Liver (tissue), 9 donors: ENCODE measurements around the gene RPTOR. TPM values are rescaled to one million over a fixed set of nuclear protein-coding genes. Genes with fewer than 3 reads are reported as not detected.

Source experiments
- DNase-seq: peaks from one replicate; pipeline ENCODE4 v3.0.0-alpha.2; 2017; ENCODE audit warnings: low spot score
- H3K27ac ChIP-seq, 2 donors: one replicate each; pipeline ENCODE4 v1.7.0; 2013; ENCODE audit warnings: inconsistent platforms in 2 of 2, low read length in 2 of 2, control low read depth in 1 of 2, low read depth in 1 of 2, mild to moderate bottlenecking in 1 of 2
- H3K27me3 ChIP-seq, 4 donors: one replicate each; pipeline versions ENCODE4 v1.6.1 to v1.7.0; 2013; ENCODE audit warnings: low read length in 3 of 4, inconsistent platforms in 1 of 4, mild to moderate bottlenecking in 1 of 4, moderate library complexity in 1 of 4; ENCODE audit not compliant: control insufficient read depth in 4 of 4, insufficient read depth in 4 of 4
- H3K36me3 ChIP-seq, 4 donors: one replicate each; pipeline versions ENCODE4 v1.6.1 to v1.7.0; 2013; ENCODE audit warnings: low read length in 3 of 4, mild to moderate bottlenecking in 3 of 4, low read depth in 1 of 4, moderate library complexity in 1 of 4; ENCODE audit not compliant: control insufficient read depth in 4 of 4, insufficient read depth in 3 of 4
- H3K4me1 ChIP-seq, 4 donors: one replicate each; pipeline versions ENCODE4 v1.6.1 to v1.7.0; 2013; ENCODE audit warnings: low read length in 3 of 4, mild to moderate bottlenecking in 3 of 4, moderate library complexity in 1 of 4; ENCODE audit not compliant: control insufficient read depth in 4 of 4, insufficient read depth in 4 of 4
- H3K4me3 ChIP-seq, 3 donors: one replicate each; pipeline versions ENCODE4 v1.6.1 to v1.7.0; 2013; ENCODE audit warnings: low read length in 3 of 3, control low read depth in 1 of 3, low read depth in 1 of 3, mild to moderate bottlenecking in 1 of 3
- H3K9ac ChIP-seq, 2 donors: one replicate each; pipeline ENCODE4 v1.7.0; 2013; ENCODE audit warnings: low read length in 2 of 2, mild to moderate bottlenecking in 2 of 2, moderate library complexity in 2 of 2, control low read depth in 1 of 2, low read depth in 1 of 2
- H3K9me3 ChIP-seq, 4 donors: one replicate each; pipeline versions ENCODE4 v1.6.1 to v1.7.0; 2013; ENCODE audit warnings: low read length in 3 of 4; ENCODE audit not compliant: control insufficient read depth in 4 of 4
- EGR1 ChIP-seq, 2 donors: IDR thresholded peaks; 2 replicates each; pipeline ENCODE4 v1.6.1; 2016 to 2018; ENCODE audit warnings: antibody characterized with exemption in 2 of 2, low read depth in 2 of 2
- FOXA1 ChIP-seq: IDR thresholded peaks from 2 replicates; pipeline ENCODE4 v1.6.1; 2016; ENCODE audit warnings: antibody characterized with exemption
- FOXA2 ChIP-seq: IDR thresholded peaks from 2 replicates; pipeline ENCODE4 v1.6.1; 2016; ENCODE audit warnings: antibody characterized with exemption
- GABPA ChIP-seq, 2 donors: IDR thresholded peaks in 1 of 2; conservative IDR thresholded peaks in 1 of 2; 2 replicates each; pipeline ENCODE4 v1.6.1; 2016; ENCODE audit warnings: antibody characterized with exemption in 2 of 2, mild to moderate bottlenecking in 1 of 2, moderate library complexity in 1 of 2
- HNF4A ChIP-seq, 2 donors: conservative IDR thresholded peaks; 2 replicates each; pipeline ENCODE4 v1.6.1; 2016; ENCODE audit warnings: antibody characterized with exemption in 2 of 2, mild to moderate bottlenecking in 2 of 2
- JUND ChIP-seq, 2 donors: IDR thresholded peaks; 2 replicates each; pipeline ENCODE4 v1.6.1; 2016; ENCODE audit warnings: antibody characterized with exemption in 2 of 2
- NR2F2 ChIP-seq: IDR thresholded peaks from 2 replicates; pipeline ENCODE4 v1.6.1; 2016; ENCODE audit warnings: antibody characterized with exemption
- RXRA ChIP-seq, 2 donors: IDR thresholded peaks; 2 replicates each; pipeline ENCODE4 v1.6.1; 2017 to 2018; ENCODE audit warnings: antibody characterized with exemption in 2 of 2, mild to moderate bottlenecking in 1 of 2
- SP1 ChIP-seq: IDR thresholded peaks from 2 replicates; pipeline ENCODE4 v1.6.1; 2018; ENCODE audit warnings: antibody characterized with exemption, mild to moderate bottlenecking
- TAF1 ChIP-seq: conservative IDR thresholded peaks from 2 replicates; pipeline ENCODE4 v1.6.1; 2016; ENCODE audit warnings: antibody characterized with exemption, mild to moderate bottlenecking
- YY1 ChIP-seq: IDR thresholded peaks from 2 replicates; pipeline ENCODE4 v1.6.1; 2016; ENCODE audit warnings: antibody characterized with exemption, mild to moderate bottlenecking
- whole genome bisulfite sequencing: extraction: QIAGEN DNeasy Blood & Tissue Kit; methylation state at CpG from one replicate; pipeline ENCODE4 v1.1.7; 2013; 5-methylcytosine and 5-hydroxymethylcytosine counted together
- polyA plus RNA-seq, 2 donors: library from polyadenylated mRNA; stranded (reverse) in 1 of 2; unstranded in 1 of 2; fragments of 200-250 nt in 1 of 2; fragments of >200 nt in 1 of 2; fragmentation: Nextera tagmentation in 1 of 2; extraction: Ambion mirVana in 1 of 2; gene quantifications; one replicate each; pipeline versions ENCODE4 v1.2.1 to v1.2.3, GENCODE V29; 2013 to 2015
- total RNA-seq, 2 donors: library from RNA; depleted of rRNA; stranded (reverse); fragments of >200 nt; gene quantifications; one replicate each; pipeline ENCODE4 v1.2.3, GENCODE V29; 2014
- TF ChIP-seq, protein P1 (sequence below): IDR thresholded peaks from 2 replicates; pipeline ENCODE4 v1.6.1; 2016; ENCODE audit warnings: antibody characterized with exemption
- TF ChIP-seq, protein P2 (sequence below): IDR thresholded peaks from 2 replicates; pipeline ENCODE4 v1.6.1; 2016; ENCODE audit warnings: antibody characterized with exemption, mild to moderate bottlenecking
- TF ChIP-seq, protein P3 (sequence below): IDR thresholded peaks from 2 replicates; pipeline ENCODE4 v1.6.1; 2016; ENCODE audit warnings: antibody characterized with exemption
- TF ChIP-seq, protein P4 (sequence below): IDR thresholded peaks from 2 replicates; pipeline ENCODE4 v1.6.1; 2016; ENCODE audit warnings: antibody characterized with exemption
- donor health status: healthy.
- donor health status: healthy.
- donor health status: healthy.
- donor health status: healthy.
- donor health status: healthy.

The RPTOR gene
- total and polyA plus RNA-seq, 4 donors: 4.8 to 25.4 (median 11.6) TPM

DNA sequence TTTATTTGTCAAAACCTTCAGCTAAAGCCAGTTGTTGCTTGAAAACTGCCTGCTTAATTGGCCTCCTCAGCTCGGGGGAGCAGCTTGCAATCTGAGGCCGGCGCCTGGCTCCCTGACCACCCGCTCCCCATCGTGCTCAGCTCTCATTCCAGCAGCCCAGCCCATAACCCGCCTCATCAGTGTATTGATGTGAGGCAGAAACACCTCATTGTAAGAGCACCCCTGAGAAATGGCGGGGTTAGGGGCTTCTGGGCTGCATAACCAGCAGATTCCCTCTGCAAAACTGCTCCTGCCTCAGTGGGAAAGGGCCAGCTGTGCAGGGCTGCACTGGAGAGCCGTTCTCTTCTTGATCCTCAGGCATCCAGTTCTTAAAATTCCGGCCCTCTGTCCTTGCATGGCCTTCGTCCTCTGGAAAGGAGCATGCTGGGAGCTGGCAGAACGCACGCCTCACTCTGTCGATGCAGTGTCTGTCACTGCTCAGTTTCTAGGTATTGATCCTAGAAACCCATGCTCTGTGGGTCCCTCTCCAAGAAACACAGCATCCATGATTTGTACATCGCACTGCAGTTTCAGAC is 333.2 kb downstream of the RPTOR start:
- H3K27me3 ChIP-seq: no peaks in the 10 kb centered on the region
- H3K4me3 ChIP-seq: no peak overlapping the region
- no peaks in the 10 kb centered on the region for H3K4me1 ChIP-seq
- WGBS: 93% methylated on average over 14 of the region's 14 CpGs
- no peak overlapping the region for H3K9ac ChIP-seq
- H3K9me3 ChIP-seq: no peaks in the 10 kb centered on the region
- no peak overlapping the region for H3K27ac ChIP-seq
- TF ChIP-seq SP1 (no peak), HNF4A (conservative IDR thresholded peaks at IDR 0.05) (no peak), RXRA (IDR thresholded peaks at IDR 0.05) (no peak), TAF1 (no peak), YY1 (no peak), JUND (IDR thresholded peaks at IDR 0.05) (no peak), FOXA1 (no peak), FOXA2 (no peak), GABPA (IDR thresholded peaks at IDR 0.05 in 1 of 2, conservative IDR thresholded peaks at IDR 0.05 in 1 of 2) (no peak), EGR1 (IDR thresholded peaks at IDR 0.05; ENCODE audit: low read depth in 2 of 2) (no peak), NR2F2 (no peak)
- TF ChIP-seq, protein P1, sequence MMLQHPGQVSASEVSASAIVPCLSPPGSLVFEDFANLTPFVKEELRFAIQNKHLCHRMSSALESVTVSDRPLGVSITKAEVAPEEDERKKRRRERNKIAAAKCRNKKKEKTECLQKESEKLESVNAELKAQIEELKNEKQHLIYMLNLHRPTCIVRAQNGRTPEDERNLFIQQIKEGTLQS: no peak
- TF ChIP-seq, protein P2, sequence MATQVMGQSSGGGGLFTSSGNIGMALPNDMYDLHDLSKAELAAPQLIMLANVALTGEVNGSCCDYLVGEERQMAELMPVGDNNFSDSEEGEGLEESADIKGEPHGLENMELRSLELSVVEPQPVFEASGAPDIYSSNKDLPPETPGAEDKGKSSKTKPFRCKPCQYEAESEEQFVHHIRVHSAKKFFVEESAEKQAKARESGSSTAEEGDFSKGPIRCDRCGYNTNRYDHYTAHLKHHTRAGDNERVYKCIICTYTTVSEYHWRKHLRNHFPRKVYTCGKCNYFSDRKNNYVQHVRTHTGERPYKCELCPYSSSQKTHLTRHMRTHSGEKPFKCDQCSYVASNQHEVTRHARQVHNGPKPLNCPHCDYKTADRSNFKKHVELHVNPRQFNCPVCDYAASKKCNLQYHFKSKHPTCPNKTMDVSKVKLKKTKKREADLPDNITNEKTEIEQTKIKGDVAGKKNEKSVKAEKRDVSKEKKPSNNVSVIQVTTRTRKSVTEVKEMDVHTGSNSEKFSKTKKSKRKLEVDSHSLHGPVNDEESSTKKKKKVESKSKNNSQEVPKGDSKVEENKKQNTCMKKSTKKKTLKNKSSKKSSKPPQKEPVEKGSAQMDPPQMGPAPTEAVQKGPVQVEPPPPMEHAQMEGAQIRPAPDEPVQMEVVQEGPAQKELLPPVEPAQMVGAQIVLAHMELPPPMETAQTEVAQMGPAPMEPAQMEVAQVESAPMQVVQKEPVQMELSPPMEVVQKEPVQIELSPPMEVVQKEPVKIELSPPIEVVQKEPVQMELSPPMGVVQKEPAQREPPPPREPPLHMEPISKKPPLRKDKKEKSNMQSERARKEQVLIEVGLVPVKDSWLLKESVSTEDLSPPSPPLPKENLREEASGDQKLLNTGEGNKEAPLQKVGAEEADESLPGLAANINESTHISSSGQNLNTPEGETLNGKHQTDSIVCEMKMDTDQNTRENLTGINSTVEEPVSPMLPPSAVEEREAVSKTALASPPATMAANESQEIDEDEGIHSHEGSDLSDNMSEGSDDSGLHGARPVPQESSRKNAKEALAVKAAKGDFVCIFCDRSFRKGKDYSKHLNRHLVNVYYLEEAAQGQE: no peak
- TF ChIP-seq, protein P3, sequence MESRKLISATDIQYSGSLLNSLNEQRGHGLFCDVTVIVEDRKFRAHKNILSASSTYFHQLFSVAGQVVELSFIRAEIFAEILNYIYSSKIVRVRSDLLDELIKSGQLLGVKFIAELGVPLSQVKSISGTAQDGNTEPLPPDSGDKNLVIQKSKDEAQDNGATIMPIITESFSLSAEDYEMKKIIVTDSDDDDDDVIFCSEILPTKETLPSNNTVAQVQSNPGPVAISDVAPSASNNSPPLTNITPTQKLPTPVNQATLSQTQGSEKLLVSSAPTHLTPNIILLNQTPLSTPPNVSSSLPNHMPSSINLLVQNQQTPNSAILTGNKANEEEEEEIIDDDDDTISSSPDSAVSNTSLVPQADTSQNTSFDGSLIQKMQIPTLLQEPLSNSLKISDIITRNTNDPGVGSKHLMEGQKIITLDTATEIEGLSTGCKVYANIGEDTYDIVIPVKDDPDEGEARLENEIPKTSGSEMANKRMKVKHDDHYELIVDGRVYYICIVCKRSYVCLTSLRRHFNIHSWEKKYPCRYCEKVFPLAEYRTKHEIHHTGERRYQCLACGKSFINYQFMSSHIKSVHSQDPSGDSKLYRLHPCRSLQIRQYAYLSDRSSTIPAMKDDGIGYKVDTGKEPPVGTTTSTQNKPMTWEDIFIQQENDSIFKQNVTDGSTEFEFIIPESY: no peak
- TF ChIP-seq, protein P4, sequence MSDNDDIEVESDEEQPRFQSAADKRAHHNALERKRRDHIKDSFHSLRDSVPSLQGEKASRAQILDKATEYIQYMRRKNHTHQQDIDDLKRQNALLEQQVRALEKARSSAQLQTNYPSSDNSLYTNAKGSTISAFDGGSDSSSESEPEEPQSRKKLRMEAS: no peak
- H3K36me3 ChIP-seq: peaks cover 0 to 12% (median 6%) of the 10 kb centered on the region in 4 donors
- DNase-seq: no peak

DNA sequence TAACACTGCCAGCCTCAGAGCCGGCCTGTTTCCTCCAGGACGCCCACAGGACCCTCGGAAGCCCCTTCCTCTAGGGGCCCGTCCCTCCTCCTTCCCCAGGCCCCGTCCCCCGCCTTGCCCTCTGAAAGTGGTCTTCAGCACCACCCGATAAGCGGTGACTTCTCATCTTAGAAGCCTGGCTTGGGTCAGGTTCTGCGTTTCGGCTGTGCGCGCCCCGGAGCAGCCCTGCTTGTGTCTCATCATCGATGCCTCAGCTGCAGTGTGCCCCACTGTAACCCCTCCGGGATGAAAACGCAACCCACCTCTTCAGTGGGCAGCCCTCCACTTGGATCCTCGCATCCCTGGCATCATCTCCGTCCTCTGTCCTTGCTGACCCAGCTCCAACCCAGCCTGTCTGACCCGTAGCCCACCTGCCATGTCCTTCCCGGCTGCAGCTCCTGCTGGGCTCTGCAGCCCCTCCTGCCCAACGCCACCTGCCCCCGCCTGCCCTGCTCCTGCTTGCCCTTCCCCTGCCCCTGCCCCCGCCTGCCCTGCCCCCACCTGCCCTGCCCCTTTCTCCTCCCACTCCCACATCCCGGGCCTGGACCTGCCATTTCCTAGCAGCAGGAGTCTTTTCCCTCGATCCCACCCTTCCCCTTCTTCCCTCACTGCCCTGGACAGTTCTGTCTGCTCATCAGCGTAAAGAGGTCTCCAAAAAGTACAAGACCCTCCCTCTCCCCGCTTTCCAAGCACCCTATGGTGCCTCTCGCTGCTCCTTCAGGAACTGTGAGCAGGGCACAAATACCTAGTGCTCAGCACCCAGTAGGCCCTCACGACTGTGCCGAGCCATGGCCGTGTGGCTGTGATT is 334.5 kb downstream of the RPTOR start:
- 95% methylated on average over 31 of the region's 31 CpGs for WGBS
- H3K9ac ChIP-seq: no peak overlapping the region
- no peak overlapping the region for H3K4me3 ChIP-seq
- H3K27ac ChIP-seq: no peak overlapping the region
- no peaks in the 10 kb centered on the region for H3K4me1 ChIP-seq
- H3K27me3 ChIP-seq: no peaks in the 10 kb centered on the region
- no peak for TF ChIP-seq HNF4A (conservative IDR thresholded peaks at IDR 0.05)
- H3K9me3 ChIP-seq: no peaks in the 10 kb centered on the region
- H3K36me3 ChIP-seq: peaks cover 0 to 20% (median 9%) of the 10 kb centered on the region in 4 donors
- DNase-seq: no peak
